ENCODE measurements around the gene TLE2. TPM values are rescaled to one million over a fixed set of nuclear protein-coding genes. Genes with fewer than 3 reads are reported as not detected.
"Not testable (repeated sequence)": the region's sequence is repeated elsewhere in the genome, so short reads cannot be mapped to it uniquely, and the experiment has no call there.

The TLE2 gene
- total RNA-seq, 1 donor from 2014 or later = 23.3 TPM

GRCh38 chr19:2992958-2993357 is 36.1 kb downstream of the TLE2 start:
- no peak for TF ChIP-seq CTCF (IDR thresholded peaks at IDR 0.05; ENCODE audit: insufficient read depth, low read length, poor library complexity, severe bottlenecking)
- DNase-seq (ENCODE audit: low read depth) = no peak
- Histone ChIP-seq H3K27me3 (ENCODE audit: control insufficient read depth, insufficient read depth, low read length) (peaks cover 10% of the 10 kb centered on the region), H3K4me3 (ENCODE audit: low read depth, low read length) (no peak overlapping the region), H3K36me3 (ENCODE audit: control insufficient read depth, insufficient read depth, low read length) (no peaks in the 10 kb centered on the region)

GRCh38 chr19:2992333-2992732 is 36.7 kb downstream of the TLE2 start:
- DNase-seq (ENCODE audit: low read depth); H3K4me3 ChIP-seq (ENCODE audit: low read depth, low read length); H3K36me3 ChIP-seq (ENCODE audit: control insufficient read depth, insufficient read depth, low read length): not testable (repeated sequence)
- peaks cover 16% of the 10 kb centered on the region for H3K27me3 ChIP-seq (ENCODE audit: control insufficient read depth, insufficient read depth, low read length)

- no peaks in the 10 kb centered on the region for H3K36me3 ChIP-seq (ENCODE audit: control insufficient read depth, insufficient read depth, low read length)
- DNase-seq (ENCODE audit: low read depth) = no peak
- H3K27me3 ChIP-seq (ENCODE audit: control insufficient read depth, insufficient read depth, low read length) = peaks cover 23% of the 10 kb centered on the region
- no peak overlapping the region for H3K4me3 ChIP-seq (ENCODE audit: low read depth, low read length)
- no peak for TF ChIP-seq CTCF (IDR thresholded peaks at IDR 0.05; ENCODE audit: insufficient read depth, low read length, poor library complexity, severe bottlenecking)
Observed at GRCh38 chr19:2989236-2989946, 39.7 kb downstream of the TLE2 start.

DNA sequence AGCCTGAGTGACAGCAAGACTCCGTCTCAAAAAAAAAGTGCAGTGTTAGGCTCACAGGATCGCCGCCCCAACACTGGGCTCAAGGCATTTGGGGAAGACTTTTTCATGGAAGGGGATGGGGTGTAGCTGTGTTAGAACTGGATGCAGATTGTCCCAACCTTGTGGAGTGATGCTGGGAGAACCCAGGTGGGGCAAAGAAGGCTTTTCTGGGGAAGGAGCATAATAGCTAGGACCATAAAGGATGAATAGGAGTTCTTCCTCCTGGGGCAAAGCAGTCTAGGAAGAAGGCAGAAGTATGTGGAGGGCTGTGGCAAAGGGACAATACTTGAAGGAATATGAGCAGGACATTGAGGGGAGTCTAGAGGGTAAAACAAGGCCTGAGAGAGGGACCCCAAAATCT is 40.5 kb downstream of the TLE2 start:
- peaks cover 30% of the 10 kb centered on the region for H3K27me3 ChIP-seq (ENCODE audit: control insufficient read depth, insufficient read depth, low read length)
- no peak for DNase-seq (ENCODE audit: low read depth)
- TF ChIP-seq CTCF (IDR thresholded peaks at IDR 0.05; ENCODE audit: insufficient read depth, low read length, poor library complexity, severe bottlenecking) = no peak
- no peak overlapping the region for H3K4me3 ChIP-seq (ENCODE audit: low read depth, low read length)
- no peaks in the 10 kb centered on the region for H3K36me3 ChIP-seq (ENCODE audit: control insufficient read depth, insufficient read depth, low read length)

DNA sequence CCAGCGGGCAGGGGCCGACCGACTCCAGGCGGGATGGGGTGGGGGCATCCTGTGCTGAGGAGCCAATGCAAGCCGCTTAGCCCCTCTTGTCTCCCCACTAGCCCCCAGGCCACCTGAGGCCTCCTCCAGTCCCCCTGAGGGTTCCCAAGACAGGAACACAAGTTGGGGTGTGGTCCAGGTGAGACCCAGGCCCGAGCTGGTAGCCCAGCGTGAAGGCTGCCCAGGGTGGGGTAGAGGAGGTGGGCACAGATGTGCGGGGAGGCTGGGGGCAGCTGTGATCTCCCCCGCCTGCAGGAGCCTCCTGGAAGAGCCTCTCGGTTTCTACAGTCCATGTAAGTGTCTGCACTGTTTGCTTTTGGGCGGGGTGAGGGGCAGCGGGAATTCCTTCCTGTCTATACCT is 41.3 kb downstream of the TLE2 start:
- Histone ChIP-seq H3K36me3 (ENCODE audit: control insufficient read depth, insufficient read depth, low read length) (no peaks in the 10 kb centered on the region), H3K27me3 (ENCODE audit: control insufficient read depth, insufficient read depth, low read length) (peaks cover 30% of the 10 kb centered on the region), H3K4me3 (ENCODE audit: low read depth, low read length) (no peak overlapping the region)
- no peak for TF ChIP-seq CTCF (IDR thresholded peaks at IDR 0.05; ENCODE audit: insufficient read depth, low read length, poor library complexity, severe bottlenecking)
- DNase-seq (ENCODE audit: low read depth) = no peak

- peaks cover 31% of the 10 kb centered on the region for H3K27me3 ChIP-seq (ENCODE audit: control insufficient read depth, insufficient read depth, low read length)
- DNase-seq (ENCODE audit: low read depth) = no peak
- no peaks in the 10 kb centered on the region for H3K36me3 ChIP-seq (ENCODE audit: control insufficient read depth, insufficient read depth, low read length)
- H3K4me3 ChIP-seq (ENCODE audit: low read depth, low read length) = no peak overlapping the region
- no peak for TF ChIP-seq CTCF (IDR thresholded peaks at IDR 0.05; ENCODE audit: insufficient read depth, low read length, poor library complexity, severe bottlenecking)
Observed at GRCh38 chr19:2986951-2987524, 42.0 kb downstream of the TLE2 start.

Data from kidney epithelial cell (primary cell).